ENCODE measurements around the gene BCAS3. TPM values are rescaled to one million over a fixed set of nuclear protein-coding genes. Genes with fewer than 3 reads are reported as not detected.

BCAS3 gene
- total RNA-seq, 4 donors from 2014 or later, result 42.1 to 84.7 (median 54.1) TPM

DNA sequence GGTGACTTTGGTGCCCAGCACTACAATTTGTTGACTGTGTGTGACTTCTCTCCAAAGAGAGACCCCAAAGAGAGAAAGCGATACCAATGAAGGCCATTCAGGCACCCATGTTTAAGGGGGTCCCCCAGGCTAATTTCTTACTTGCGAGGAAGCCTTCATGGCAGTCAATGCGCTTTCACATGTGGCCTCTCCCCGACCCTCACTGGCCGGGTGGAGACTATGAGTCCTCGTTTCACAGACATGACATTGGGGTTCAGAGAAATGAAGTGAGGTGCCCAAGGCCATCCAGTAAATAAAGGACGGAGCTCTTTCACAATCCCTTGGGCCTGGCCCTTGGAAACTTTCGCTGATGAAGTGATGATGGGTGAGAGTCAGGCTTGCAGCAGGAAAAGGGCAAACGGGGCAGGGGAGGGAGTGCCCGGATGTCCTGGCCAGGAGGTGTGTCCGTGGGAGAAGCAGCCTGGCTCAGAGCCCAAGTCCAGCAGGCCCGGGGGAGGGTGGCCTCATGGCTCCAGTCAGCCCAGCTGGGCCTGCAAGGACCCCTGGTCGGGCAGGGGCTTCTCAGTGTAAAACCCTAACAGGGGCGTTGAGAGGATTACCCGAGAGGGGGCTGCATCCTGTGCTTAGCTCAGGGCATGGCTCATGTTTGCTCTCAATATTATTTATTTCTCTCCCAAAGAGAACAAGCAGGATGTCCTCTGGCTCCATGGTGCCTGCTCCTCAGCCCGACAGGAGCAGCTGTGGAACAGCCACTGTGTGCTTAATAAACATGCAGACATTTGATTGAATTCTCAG lies 736.7 kb downstream of the BCAS3 start:
- peak in 1 of 2 donors; percentile 83 for DNase-seq (ENCODE audit: low spot score in 2 of 2)
- intact Hi-C loops (cut with DNase I; ENCODE audit: low total_unique reads), result loop anchor here (5.0 to 10.0 kb wide), 2 partner anchors 133 to 420 kb away; no protein-coding TSS in a partner anchor
- TF ChIP-seq, protein P1, sequence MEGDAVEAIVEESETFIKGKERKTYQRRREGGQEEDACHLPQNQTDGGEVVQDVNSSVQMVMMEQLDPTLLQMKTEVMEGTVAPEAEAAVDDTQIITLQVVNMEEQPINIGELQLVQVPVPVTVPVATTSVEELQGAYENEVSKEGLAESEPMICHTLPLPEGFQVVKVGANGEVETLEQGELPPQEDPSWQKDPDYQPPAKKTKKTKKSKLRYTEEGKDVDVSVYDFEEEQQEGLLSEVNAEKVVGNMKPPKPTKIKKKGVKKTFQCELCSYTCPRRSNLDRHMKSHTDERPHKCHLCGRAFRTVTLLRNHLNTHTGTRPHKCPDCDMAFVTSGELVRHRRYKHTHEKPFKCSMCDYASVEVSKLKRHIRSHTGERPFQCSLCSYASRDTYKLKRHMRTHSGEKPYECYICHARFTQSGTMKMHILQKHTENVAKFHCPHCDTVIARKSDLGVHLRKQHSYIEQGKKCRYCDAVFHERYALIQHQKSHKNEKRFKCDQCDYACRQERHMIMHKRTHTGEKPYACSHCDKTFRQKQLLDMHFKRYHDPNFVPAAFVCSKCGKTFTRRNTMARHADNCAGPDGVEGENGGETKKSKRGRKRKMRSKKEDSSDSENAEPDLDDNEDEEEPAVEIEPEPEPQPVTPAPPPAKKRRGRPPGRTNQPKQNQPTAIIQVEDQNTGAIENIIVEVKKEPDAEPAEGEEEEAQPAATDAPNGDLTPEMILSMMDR (IDR thresholded peaks at IDR 0.05), result no peak
- no peak for TF ChIP-seq POLR2A (IDR thresholded peaks at IDR 0.05)
- WGBS, 2 donors, result 65 to 67% methylated on average over 15 to 16 of the region's 16 CpGs
- H3K4me3 ChIP-seq (ENCODE audit: low read depth, poor library complexity, severe bottlenecking), result no peak overlapping the region

DNA sequence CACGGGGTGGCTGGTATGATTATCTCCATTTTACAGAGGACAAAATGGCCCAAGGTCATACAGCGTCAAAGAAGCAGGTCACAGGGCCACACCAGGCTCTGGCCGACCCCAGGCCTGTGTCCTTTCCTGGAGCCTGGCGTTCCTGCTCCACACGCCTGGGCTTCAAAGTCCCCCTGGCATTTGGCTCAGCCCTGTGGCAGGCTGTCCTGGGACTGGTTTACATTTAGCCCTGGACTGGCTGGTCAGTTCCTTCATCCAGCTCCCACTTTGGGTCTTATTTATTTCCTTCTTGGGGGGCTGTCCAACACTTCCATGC lies 737.2 kb downstream of the BCAS3 start:
- no peak overlapping the region for H3K4me3 ChIP-seq (ENCODE audit: low read depth, poor library complexity, severe bottlenecking)
- peak in 1 of 2 donors; percentile 67 for DNase-seq (ENCODE audit: low spot score in 2 of 2)
- TF ChIP-seq POLR2A (IDR thresholded peaks at IDR 0.05), result no peak
- TF ChIP-seq, protein P1 (IDR thresholded peaks at IDR 0.05), result no peak
- intact Hi-C loops (cut with DNase I; ENCODE audit: low total_unique reads), result loop anchor here (5.0 to 10.0 kb wide), 2 partner anchors 132 to 420 kb away; no protein-coding TSS in a partner anchor
- 88 to 90% methylated on average over 5 of the region's 5 CpGs for WGBS, 2 donors

DNA sequence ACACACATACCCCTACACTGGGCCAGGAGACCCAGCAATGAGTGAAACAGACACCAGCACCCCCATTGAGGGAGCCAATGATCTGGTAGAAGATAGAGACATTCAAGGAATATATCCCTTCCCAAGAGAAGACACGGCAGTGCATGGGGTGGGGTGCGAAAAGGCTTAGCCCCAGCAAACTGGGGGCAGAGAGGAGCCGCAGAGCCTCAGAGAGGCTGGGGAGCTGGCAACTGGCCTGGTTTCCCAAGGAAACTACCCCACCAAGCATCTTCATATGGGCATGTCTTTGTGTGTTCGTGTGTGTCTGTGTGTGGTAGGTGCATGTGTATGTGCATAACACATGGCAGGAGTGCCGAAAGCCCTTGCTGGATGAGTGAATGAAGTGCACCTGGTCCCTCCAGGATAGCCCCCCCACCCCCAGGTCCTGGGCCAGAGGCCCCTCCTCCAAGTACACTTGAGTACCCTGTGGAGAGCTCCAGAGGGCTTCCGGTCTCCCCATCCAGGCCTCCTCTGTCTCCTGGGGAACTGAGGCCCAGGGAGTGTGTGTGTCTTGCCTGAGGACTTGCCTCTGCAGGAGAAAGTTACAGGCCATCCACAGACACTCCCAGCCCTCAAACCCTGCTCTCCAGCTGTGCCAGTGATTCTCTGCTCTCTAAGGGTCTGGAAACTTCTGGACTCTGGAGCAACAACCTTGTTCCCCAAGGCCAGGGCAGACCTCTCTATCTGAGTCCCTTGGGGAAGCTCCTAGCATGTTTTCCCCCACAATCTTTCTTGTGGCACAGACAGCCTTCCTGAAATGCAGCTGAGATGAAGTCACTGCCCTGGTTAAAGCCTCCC lies 737.9 kb downstream of the BCAS3 start:
- no peak for DNase-seq (ENCODE audit: low spot score in 2 of 2)
- TF ChIP-seq, protein P1 (IDR thresholded peaks at IDR 0.05), result no peak
- TF ChIP-seq POLR2A (IDR thresholded peaks at IDR 0.05), result no peak
- intact Hi-C loops (cut with DNase I; ENCODE audit: low total_unique reads), result loop anchor here (10.0 kb wide), 1 partner anchor 419 kb away; no protein-coding TSS in a partner anchor
- 93 to 97% methylated on average over 5 to 6 of the region's 6 CpGs for WGBS, 2 donors
- no peak overlapping the region for H3K4me3 ChIP-seq (ENCODE audit: low read depth, poor library complexity, severe bottlenecking)

DNA sequence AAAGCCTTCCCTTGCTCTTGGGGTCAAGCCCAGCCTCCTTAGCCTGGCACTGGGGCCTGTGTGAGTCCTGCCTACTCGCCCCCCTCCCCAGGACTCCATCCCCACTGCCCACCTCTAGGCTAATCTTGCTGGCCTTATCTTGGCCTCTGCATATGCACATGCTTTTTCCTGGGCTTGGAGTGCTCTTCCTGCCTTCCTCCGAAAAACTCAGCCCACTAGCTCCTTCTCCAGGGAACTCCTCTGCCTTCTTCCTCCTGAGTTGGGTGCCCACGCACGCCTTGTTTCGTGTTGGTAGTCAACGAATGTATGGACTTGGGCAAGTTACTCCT lies 738.5 kb downstream of the BCAS3 start:
- 80 to 92% methylated on average over 6 of the region's 6 CpGs for WGBS, 2 donors
- no peak overlapping the region for H3K4me3 ChIP-seq (ENCODE audit: low read depth, poor library complexity, severe bottlenecking)
- no peak for DNase-seq (ENCODE audit: low spot score in 2 of 2)
- TF ChIP-seq POLR2A (IDR thresholded peaks at IDR 0.05), result no peak
- TF ChIP-seq, protein P1 (IDR thresholded peaks at IDR 0.05), result no peak
- intact Hi-C loops (cut with DNase I; ENCODE audit: low total_unique reads), result loop anchor here (10.0 kb wide), 1 partner anchor 419 kb away; no protein-coding TSS in a partner anchor

DNA sequence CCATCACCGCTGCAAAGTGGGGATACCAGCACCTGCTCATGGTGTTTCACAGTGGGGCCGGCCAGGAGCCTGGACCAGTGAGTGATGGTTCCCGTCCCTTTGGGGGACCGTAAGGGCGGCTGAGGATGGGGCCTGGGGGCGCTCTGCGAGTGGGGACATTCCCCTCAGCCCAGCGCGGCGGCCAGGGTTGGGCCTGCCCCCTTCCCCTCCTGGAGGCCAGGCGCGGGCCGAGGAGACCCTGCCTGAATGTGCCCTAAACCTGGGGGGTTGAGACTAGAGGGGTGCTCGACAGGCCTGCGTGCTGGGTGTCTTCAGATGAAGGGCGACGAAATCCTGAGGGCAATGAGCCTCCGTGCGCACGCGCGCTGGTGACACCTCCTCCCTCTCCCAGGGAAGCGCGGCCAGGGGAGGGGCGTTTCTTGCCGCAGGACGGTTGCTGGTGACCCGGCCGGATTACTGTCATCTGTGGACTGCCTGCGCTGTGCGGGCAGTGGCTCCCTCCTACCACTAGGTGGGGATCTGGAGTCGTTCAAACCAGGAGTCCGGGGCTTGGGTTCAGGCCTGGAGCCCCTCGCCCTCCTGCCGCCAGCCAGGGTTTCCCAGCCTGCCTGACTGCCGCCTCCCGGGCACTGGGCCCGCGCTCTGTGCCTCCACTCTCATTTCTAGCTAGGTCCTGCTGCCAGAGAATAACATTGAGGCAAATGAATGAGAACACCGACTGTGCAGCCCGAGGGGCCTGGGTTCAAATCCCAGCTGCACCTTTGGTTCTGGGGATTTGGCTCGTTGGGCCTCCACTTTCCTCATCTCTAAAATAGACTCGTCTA lies 739.1 kb downstream of the BCAS3 start:
- no peak overlapping the region for H3K4me3 ChIP-seq (ENCODE audit: low read depth, poor library complexity, severe bottlenecking)
- DNase-seq (ENCODE audit: low spot score in 2 of 2), result peak; percentile 69 to 97
- 27 to 28% methylated on average over 22 to 33 of the region's 43 CpGs for WGBS, 2 donors
- intact Hi-C loops (cut with DNase I; ENCODE audit: low total_unique reads), result loop anchor here (10.0 kb wide), 1 partner anchor 418 kb away; no protein-coding TSS in a partner anchor
- TF ChIP-seq, protein P1 (IDR thresholded peaks at IDR 0.05), result peak in 1 of 3 donors; percentile 55
- TF ChIP-seq POLR2A (IDR thresholded peaks at IDR 0.05), result no peak

Measured in lower leg skin (tissue), 4 donors.